CD14-positive monocyte (primary cell): Measurements from ENCODE around the gene NOS2. TPM values are rescaled to one million over a fixed set of nuclear protein-coding genes. Genes with fewer than 3 reads are reported as not detected.

Source experiments
- DNase-seq, 3 donors: peaks; one replicate each; pipeline ENCODE4 v3.0.0-alpha.2; 2011 to 2022
- H2AFZ ChIP-seq: 2 replicates; pipeline ENCODE4 v1.6.0; 2012; ENCODE audit warnings: mild to moderate bottlenecking, low read depth, low read length, inconsistent platforms; ENCODE audit not compliant: insufficient read depth, poor library complexity, severe bottlenecking
- H3K27ac ChIP-seq, 2 donors: 1 replicate in 1 of 2; 2 replicates in 1 of 2; pipeline ENCODE4 v1.5.1; 2012 to 2013; ENCODE audit warnings: low read length in 2 of 2, control low read depth in 1 of 2, inconsistent platforms in 1 of 2, low read depth in 1 of 2, mild to moderate bottlenecking in 1 of 2
- H3K27me3 ChIP-seq, 2 donors: one replicate each; pipeline versions ENCODE4 v1.6.0 to v1.6.1; 2011 to 2013; ENCODE audit warnings: low read length in 2 of 2; ENCODE audit not compliant: control insufficient read depth in 2 of 2, insufficient read depth in 2 of 2
- H3K36me3 ChIP-seq, 2 donors: replicated peaks in 1 of 2; 1 replicate in 1 of 2; 2 replicates in 1 of 2; pipeline versions ENCODE4 v1.5.1 to v1.6.1; 2012 to 2013; ENCODE audit warnings: low read length in 2 of 2, control low read depth in 1 of 2, inconsistent platforms in 1 of 2, mild to moderate bottlenecking in 1 of 2; ENCODE audit not compliant: insufficient read depth in 2 of 2, control insufficient read depth in 1 of 2
- H3K4me1 ChIP-seq, 2 donors: 1 replicate in 1 of 2; 2 replicates in 1 of 2; pipeline versions ENCODE4 v1.5.1 to v1.6.1; 2012 to 2013; ENCODE audit warnings: low read length in 2 of 2, control low read depth in 1 of 2, inconsistent platforms in 1 of 2, mild to moderate bottlenecking in 1 of 2, moderate library complexity in 1 of 2; ENCODE audit not compliant: insufficient read depth in 2 of 2, control insufficient read depth in 1 of 2
- H3K4me2 ChIP-seq: replicated peaks from 2 replicates; pipeline ENCODE3; 2012; ENCODE audit warnings: low read length, moderate library complexity, mild to moderate bottlenecking; ENCODE audit not compliant: poor library complexity, severe bottlenecking; ENCODE audit errors: extremely low read depth
- H3K4me3 ChIP-seq, 3 experiments: fragments of 200-600 bp in 1 of 3; sonication (generic) in 1 of 3; replicated peaks in 1 of 3; 1 replicate in 2 of 3; 2 replicates in 1 of 3; pipeline ENCODE4 v1.5.1; 2011 to 2013; ENCODE audit warnings: low read length in 3 of 3, mild to moderate bottlenecking in 3 of 3, control low read depth in 2 of 3, low read depth in 2 of 3, inconsistent platforms in 1 of 3, moderate library complexity in 1 of 3
- H3K79me2 ChIP-seq: 2 replicates; pipeline ENCODE4 v1.6.0; 2012; ENCODE audit warnings: mild to moderate bottlenecking, control low read depth, inconsistent platforms, low read length, moderate library complexity; ENCODE audit not compliant: insufficient read depth
- H3K9ac ChIP-seq: 2 replicates; pipeline ENCODE4 v1.6.0; 2017; ENCODE audit warnings: low read length, mild to moderate bottlenecking; ENCODE audit not compliant: insufficient read depth, poor library complexity, severe bottlenecking
- H3K9me3 ChIP-seq, 2 donors: replicated peaks in 1 of 2; 1 replicate in 1 of 2; 2 replicates in 1 of 2; pipeline versions ENCODE4 v1.5.1 to v1.6.1; 2012 to 2013; ENCODE audit warnings: low read length in 2 of 2, control low read depth in 1 of 2; ENCODE audit not compliant: control insufficient read depth in 1 of 2, insufficient read depth in 1 of 2
- H4K20me1 ChIP-seq: 2 replicates; pipeline ENCODE4 v1.6.0; 2012; ENCODE audit warnings: mild to moderate bottlenecking, low read length, control low read depth, moderate library complexity; ENCODE audit not compliant: insufficient read depth
- H3K27ac Mint-ChIP-seq, 7 donors: one replicate each; pipeline ENCODE4 v1.8.0; 2020; ENCODE audit warnings: mild to moderate bottlenecking in 7 of 7, mixed read lengths in 7 of 7, moderate library complexity in 6 of 7, inconsistent platforms in 2 of 7
- H3K27me3 Mint-ChIP-seq, 3 donors: one replicate each; pipeline ENCODE4 v1.8.0; 2021 to 2022; ENCODE audit warnings: low read depth in 3 of 3, mild to moderate bottlenecking in 3 of 3, mixed read lengths in 3 of 3, moderate library complexity in 3 of 3, inconsistent platforms in 1 of 3
- H3K36me3 Mint-ChIP-seq, 2 donors: one replicate each; pipeline ENCODE4 v1.8.0; 2020; ENCODE audit warnings: mixed read lengths in 2 of 2, inconsistent platforms in 1 of 2, mild to moderate bottlenecking in 1 of 2
- H3K4me1 Mint-ChIP-seq: one replicate; pipeline ENCODE4 v1.8.0; 2020; ENCODE audit warnings: mild to moderate bottlenecking, mixed read lengths
- H3K4me3 Mint-ChIP-seq, 2 donors: one replicate each; pipeline ENCODE4 v1.8.0; 2020; ENCODE audit warnings: mild to moderate bottlenecking in 2 of 2, mixed read lengths in 2 of 2, moderate library complexity in 1 of 2
- H3K9me3 Mint-ChIP-seq, 7 donors: one replicate each; pipeline ENCODE4 v1.8.0; 2020 to 2022; ENCODE audit warnings: mixed read lengths in 7 of 7, mild to moderate bottlenecking in 6 of 7, moderate library complexity in 6 of 7, inconsistent platforms in 2 of 7
- WGBS: methylation state at CpG from one replicate; pipeline ENCODE4 v1.1.5; 2013; ENCODE audit warnings: missing lambda C conversion rate; ENCODE audit not compliant: insufficient coverage; 5-methylcytosine and 5-hydroxymethylcytosine counted together
- intact Hi-C, 2 donors: fragments of 100-400 bp; cut with micrococcal nuclease; formaldehyde crosslinking; loops; one replicate each; pipeline versions ENCODE4 v1.15.0 to v1.15.1; 2023
- polyA plus RNA-seq, 3 donors: library from polyadenylated mRNA; depleted of rRNA in 1 of 3; unstranded in 2 of 3; stranded (reverse) in 1 of 3; fragments of 300-500 nt in 2 of 3; fragments of >200 nt in 1 of 3; fragmentation: Illumina TruSeq in 2 of 3; gene quantifications; 1 replicate in 2 of 3; 2 replicates in 1 of 3; pipeline ENCODE4 v1.2.3, GENCODE V29; 2012 to 2021
- TF ChIP-seq, protein P1 (sequence below): fragments of 200-600 bp; IDR thresholded peaks from one replicate; pipeline ENCODE4 v1.8.0; 2022; ENCODE audit warnings: antibody characterized with exemption, mild to moderate bottlenecking

The NOS2 gene
- polyA plus RNA-seq, 3 donors = not detected

DNA sequence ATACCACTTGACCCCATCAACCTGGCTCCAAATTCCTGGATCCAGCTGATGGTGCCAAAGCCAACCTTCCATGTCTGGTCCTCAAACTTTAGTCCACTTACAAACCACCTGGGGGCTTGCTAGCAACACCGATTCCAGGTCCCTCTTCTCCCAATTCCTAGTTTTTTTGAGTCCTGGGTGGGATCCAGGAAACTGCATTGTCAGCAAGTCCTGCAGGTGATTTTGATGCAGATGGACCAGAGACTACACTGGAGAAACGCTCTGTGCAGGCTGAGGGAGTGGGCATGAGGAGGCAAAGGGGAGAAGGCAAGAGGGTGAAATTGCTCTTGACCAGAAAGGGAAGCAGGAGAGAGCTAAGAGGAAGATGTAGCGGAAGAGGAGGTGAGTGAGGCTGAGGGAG is 21.0 kb upstream of the NOS2 start:
- Histone ChIP-seq H2AFZ (no peak overlapping the region), H3K9ac (no peak overlapping the region), H3K79me2 (no peaks in the 10 kb centered on the region), H3K4me1 (peaks cover 0 to 6% of the 10 kb centered on the region in 2 donors), H3K4me2 (no peak overlapping the region), H3K27me3 (no peaks in the 10 kb centered on the region), H3K36me3 (no peaks in the 10 kb centered on the region), H3K27ac (no peak overlapping the region), H3K4me3 (no peak overlapping the region), H4K20me1 (no peaks in the 10 kb centered on the region), H3K9me3 (peaks cover 13 to 28% of the 10 kb centered on the region in 2 donors)
- peak overlapping the region in 1 of 7 donors; percentile 12 for H3K27ac Mint-ChIP-seq
- peaks cover 8% of the 10 kb centered on the region for H3K4me1 Mint-ChIP-seq
- no peak overlapping the region for H3K4me3 Mint-ChIP-seq
- H3K9me3 Mint-ChIP-seq = peaks cover 11 to 25% (median 24%) of the 10 kb centered on the region in 7 donors
- 100% methylated on average over 1 of the region's 3 CpGs for WGBS
- intact Hi-C loops = no loop called here
- no peaks in the 10 kb centered on the region for H3K36me3 Mint-ChIP-seq
- DNase-seq = no peak
- TF ChIP-seq, protein P1, sequence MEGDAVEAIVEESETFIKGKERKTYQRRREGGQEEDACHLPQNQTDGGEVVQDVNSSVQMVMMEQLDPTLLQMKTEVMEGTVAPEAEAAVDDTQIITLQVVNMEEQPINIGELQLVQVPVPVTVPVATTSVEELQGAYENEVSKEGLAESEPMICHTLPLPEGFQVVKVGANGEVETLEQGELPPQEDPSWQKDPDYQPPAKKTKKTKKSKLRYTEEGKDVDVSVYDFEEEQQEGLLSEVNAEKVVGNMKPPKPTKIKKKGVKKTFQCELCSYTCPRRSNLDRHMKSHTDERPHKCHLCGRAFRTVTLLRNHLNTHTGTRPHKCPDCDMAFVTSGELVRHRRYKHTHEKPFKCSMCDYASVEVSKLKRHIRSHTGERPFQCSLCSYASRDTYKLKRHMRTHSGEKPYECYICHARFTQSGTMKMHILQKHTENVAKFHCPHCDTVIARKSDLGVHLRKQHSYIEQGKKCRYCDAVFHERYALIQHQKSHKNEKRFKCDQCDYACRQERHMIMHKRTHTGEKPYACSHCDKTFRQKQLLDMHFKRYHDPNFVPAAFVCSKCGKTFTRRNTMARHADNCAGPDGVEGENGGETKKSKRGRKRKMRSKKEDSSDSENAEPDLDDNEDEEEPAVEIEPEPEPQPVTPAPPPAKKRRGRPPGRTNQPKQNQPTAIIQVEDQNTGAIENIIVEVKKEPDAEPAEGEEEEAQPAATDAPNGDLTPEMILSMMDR = no peak
- H3K27me3 Mint-ChIP-seq = peaks cover 0 to 7% (median 1%) of the 10 kb centered on the region in 3 donors

DNA sequence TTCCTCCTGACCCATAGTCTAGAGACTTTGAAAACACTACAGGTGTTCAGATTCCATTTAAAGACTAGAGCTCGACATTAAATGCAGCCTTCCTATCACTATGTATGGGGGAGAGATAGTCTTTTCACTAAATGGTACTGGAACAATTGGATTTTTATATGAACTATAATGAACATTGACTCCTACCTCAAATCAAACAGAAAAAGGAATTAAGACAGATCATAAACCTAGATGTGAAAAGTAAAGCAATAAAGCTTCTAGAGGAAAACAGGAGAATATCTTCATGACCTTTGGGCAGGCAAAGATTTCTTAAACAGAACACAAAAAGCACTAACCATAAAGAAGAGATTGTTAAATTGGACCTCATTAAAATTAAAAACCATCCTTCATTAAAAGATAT is 18.8 kb upstream of the NOS2 start:
- H3K4me3 Mint-ChIP-seq = no peak overlapping the region
- peaks cover 11 to 25% (median 24%) of the 10 kb centered on the region in 7 donors for H3K9me3 Mint-ChIP-seq
- no peaks in the 10 kb centered on the region for H3K79me2 ChIP-seq
- intact Hi-C loops = no loop called here
- H4K20me1 ChIP-seq = no peaks in the 10 kb centered on the region
- no peak for DNase-seq
- H3K27me3 ChIP-seq = no peaks in the 10 kb centered on the region
- H3K27ac Mint-ChIP-seq = no peak overlapping the region
- no peak overlapping the region for H3K9ac ChIP-seq
- TF ChIP-seq, protein P1 = no peak
- H3K36me3 Mint-ChIP-seq = no peaks in the 10 kb centered on the region
- H3K27ac ChIP-seq = no peak overlapping the region
- no peak overlapping the region for H3K4me2 ChIP-seq
- H3K27me3 Mint-ChIP-seq = peaks cover 0 to 7% (median 1%) of the 10 kb centered on the region in 3 donors
- H3K4me3 ChIP-seq = no peak overlapping the region
- H3K4me1 Mint-ChIP-seq = no peaks in the 10 kb centered on the region
- no CpG with 5 or more reads among the region's 1 CpG for WGBS
- peaks cover 13 to 28% of the 10 kb centered on the region in 2 donors for H3K9me3 ChIP-seq
- H3K36me3 ChIP-seq = no peaks in the 10 kb centered on the region
- H2AFZ ChIP-seq = no peak overlapping the region
- H3K4me1 ChIP-seq = no peaks in the 10 kb centered on the region
